K562 (cell line): Measurements from ENCODE around the gene PHF21A. TPM values are rescaled to one million over a fixed set of nuclear protein-coding genes. Genes with fewer than 3 reads are reported as not detected.

Experiments used
- ARID1B ChIP-seq: fragments of 450-650 bp; IDR thresholded peaks from 2 replicates; pipeline ENCODE4 v1.6.1; 2016; ENCODE audit warnings: antibody characterized with exemption, mild to moderate bottlenecking, inconsistent platforms
- BRF1 ChIP-seq: IDR thresholded peaks from 3 replicates; pipeline ENCODE4 v1.6.1; 2011; ENCODE audit warnings: borderline replicate concordance, mild to moderate bottlenecking; ENCODE audit not compliant: insufficient read length; ENCODE audit errors: extremely low read depth
- CBX8 ChIP-seq: fragments of 200-600 bp; sonication (generic); IDR thresholded peaks from 2 replicates; pipeline ENCODE4 v1.6.1; 2012; ENCODE audit warnings: borderline replicate concordance, mixed run types, low read depth, mild to moderate bottlenecking, moderate library complexity, mixed read lengths, low read length, control low read depth, inconsistent platforms; ENCODE audit not compliant: poor library complexity, severe bottlenecking; ENCODE audit errors: extremely low read depth
- CTBP1 ChIP-seq: fragments of 450-650 bp; IDR thresholded peaks from 2 replicates; pipeline ENCODE4 v1.6.1; 2016; ENCODE audit warnings: borderline replicate concordance
- MEF2A ChIP-seq: IDR thresholded peaks from 2 replicates; pipeline ENCODE4 v1.6.1; 2011; ENCODE audit warnings: low read depth, mild to moderate bottlenecking, low read length, moderate library complexity; ENCODE audit not compliant: control insufficient read depth
- NELFE ChIP-seq: IDR thresholded peaks from 2 replicates; pipeline ENCODE4 v1.6.1; 2011; ENCODE audit warnings: mild to moderate bottlenecking; ENCODE audit not compliant: insufficient read depth, insufficient read length
- NFXL1 ChIP-seq: fragments of 450-650 bp; formaldehyde crosslinking; IDR thresholded peaks from 2 replicates; pipeline ENCODE4 v1.4.0; 2021; ENCODE audit warnings: mild to moderate bottlenecking
- NRF1 ChIP-seq, 2 experiments: fragments of 450-650 bp; IDR thresholded peaks in 1 of 2; conservative IDR thresholded peaks in 1 of 2; 2 replicates each; pipeline ENCODE4 v1.6.1; 2014; ENCODE audit warnings: mild to moderate bottlenecking in 2 of 2
- RCOR1 ChIP-seq, 2 experiments: IDR thresholded peaks; 2 replicates each; pipeline ENCODE4 v1.6.1; 2012; ENCODE audit warnings: low read depth in 2 of 2, low read length in 2 of 2, borderline replicate concordance in 1 of 2, improper control_type of control experiment in 1 of 2
- RHOXF2B ChIP-seq: fragments of 250-450 bp; sonication (Bioruptor Pico); conservative IDR thresholded peaks from 2 replicates; pipeline ENCODE4 v1.5.1; 2021
- SAFB ChIP-seq: fragments of 200-400 bp; formaldehyde crosslinking; IDR thresholded peaks from 2 replicates; pipeline ENCODE4 v1.6.1; 2017; ENCODE audit warnings: low read depth, low read length, borderline replicate concordance
- ZBTB7A ChIP-seq: IDR thresholded peaks from 2 replicates; pipeline ENCODE4 v1.6.1; 2011; ENCODE audit warnings: low read depth, mild to moderate bottlenecking, low read length, moderate library complexity, borderline replicate concordance; ENCODE audit not compliant: control insufficient read depth
- ZNF431 ChIP-seq: sonication (generic); formaldehyde crosslinking; IDR thresholded peaks from 2 replicates; pipeline ENCODE4 v1.8.0; 2022; ENCODE audit warnings: mild to moderate bottlenecking, missing genetic modification reagents
- polyA plus RNA-seq, 8 experiments: library from polyadenylated mRNA; depleted of rRNA in 4 of 8; stranded (reverse) in 5 of 8; unstranded in 3 of 8; fragments of >200 nt; fragmentation: Nextera tagmentation in 2 of 8; fragmentation: Illumina TruSeq in 1 of 8; extraction: Ambion mirVana in 2 of 8; extraction: Trizol in 1 of 8; gene quantifications; 2 replicates each; pipeline versions ENCODE4 v1.2.1 to v1.2.3, GENCODE V29; 2011 to 2014; ENCODE audit warnings: inconsistent platforms in 1 of 8, missing spikeins in 1 of 8
- total RNA-seq, 7 experiments: library from RNA; depleted of rRNA in 6 of 7; stranded (reverse); fragments of >200 nt in 6 of 7; fragmentation: Illumina TruSeq in 2 of 7; extraction: Trizol in 2 of 7; gene quantifications; 2 replicates each; pipeline versions ENCODE4 v1.2.1 to v1.2.3, GENCODE V29; 2011 to 2021; ENCODE audit warnings: low replicate concordance in 1 of 7
- TF ChIP-seq, protein P1 (sequence below): fragments of 250-450 bp; sonication (Bioruptor Pico); IDR thresholded peaks from 2 replicates; pipeline ENCODE4 v1.5.0; 2021; ENCODE audit warnings: mild to moderate bottlenecking, moderate library complexity
- TF ChIP-seq, protein P2 (sequence below), 2 experiments: fragments of 450-650 bp; conservative IDR thresholded peaks; 2 replicates each; pipeline ENCODE4 v1.6.1; 2017; ENCODE audit warnings: mild to moderate bottlenecking in 2 of 2, moderate library complexity in 2 of 2
- TF ChIP-seq, protein P3 (sequence below): fragments of 250-450 bp; sonication (Bioruptor Pico); IDR thresholded peaks from 2 replicates; pipeline ENCODE4 v1.9.0; 2021; ENCODE audit warnings: mild to moderate bottlenecking, inconsistent platforms

The PHF21A gene
- total and polyA plus RNA-seq, 9 of the 15 experiments (the other 6 are each of a cell fraction or from before 2014, with no cell fraction given), result 1.5 to 32.4 (median 10.7) TPM

DNA sequence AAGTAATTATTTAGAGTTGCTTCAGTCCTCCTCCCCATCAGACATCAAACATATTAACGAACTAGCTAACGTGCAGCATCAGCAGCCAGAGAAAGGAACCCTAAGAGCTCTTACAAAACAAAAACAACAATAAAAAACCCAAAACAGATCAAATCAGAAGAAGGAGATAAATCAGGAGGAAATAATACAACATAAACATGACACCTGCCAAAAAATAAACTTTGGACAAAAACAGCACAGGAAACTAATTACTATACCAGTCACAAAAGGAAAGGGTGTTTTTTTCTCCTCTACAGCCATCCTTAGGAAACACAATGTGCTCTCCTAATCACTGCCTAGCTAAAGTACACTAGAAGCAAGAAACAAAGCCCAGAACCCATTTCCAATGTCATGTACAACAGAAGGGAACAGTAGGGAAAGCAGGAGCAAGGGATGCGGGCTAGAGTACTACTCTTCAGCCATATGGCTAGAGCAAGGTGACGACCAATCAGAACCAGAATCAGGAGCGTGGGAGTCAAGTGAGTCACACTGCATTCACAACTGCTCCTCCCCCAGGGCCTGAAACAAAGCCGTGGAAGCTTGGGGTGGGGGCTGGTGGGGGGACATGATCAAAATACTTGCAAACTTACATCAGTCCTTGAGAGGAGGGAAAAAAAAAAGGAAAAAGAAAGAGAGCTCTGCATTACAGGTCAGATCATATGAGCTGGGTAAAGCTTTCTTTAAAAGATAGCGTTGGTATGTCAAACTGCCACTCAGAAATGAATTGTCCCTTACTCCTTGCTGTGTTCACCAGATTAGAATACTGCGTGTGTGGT is 138.4 kb downstream of the PHF21A start (continued):
- TF ChIP-seq, protein P1, sequence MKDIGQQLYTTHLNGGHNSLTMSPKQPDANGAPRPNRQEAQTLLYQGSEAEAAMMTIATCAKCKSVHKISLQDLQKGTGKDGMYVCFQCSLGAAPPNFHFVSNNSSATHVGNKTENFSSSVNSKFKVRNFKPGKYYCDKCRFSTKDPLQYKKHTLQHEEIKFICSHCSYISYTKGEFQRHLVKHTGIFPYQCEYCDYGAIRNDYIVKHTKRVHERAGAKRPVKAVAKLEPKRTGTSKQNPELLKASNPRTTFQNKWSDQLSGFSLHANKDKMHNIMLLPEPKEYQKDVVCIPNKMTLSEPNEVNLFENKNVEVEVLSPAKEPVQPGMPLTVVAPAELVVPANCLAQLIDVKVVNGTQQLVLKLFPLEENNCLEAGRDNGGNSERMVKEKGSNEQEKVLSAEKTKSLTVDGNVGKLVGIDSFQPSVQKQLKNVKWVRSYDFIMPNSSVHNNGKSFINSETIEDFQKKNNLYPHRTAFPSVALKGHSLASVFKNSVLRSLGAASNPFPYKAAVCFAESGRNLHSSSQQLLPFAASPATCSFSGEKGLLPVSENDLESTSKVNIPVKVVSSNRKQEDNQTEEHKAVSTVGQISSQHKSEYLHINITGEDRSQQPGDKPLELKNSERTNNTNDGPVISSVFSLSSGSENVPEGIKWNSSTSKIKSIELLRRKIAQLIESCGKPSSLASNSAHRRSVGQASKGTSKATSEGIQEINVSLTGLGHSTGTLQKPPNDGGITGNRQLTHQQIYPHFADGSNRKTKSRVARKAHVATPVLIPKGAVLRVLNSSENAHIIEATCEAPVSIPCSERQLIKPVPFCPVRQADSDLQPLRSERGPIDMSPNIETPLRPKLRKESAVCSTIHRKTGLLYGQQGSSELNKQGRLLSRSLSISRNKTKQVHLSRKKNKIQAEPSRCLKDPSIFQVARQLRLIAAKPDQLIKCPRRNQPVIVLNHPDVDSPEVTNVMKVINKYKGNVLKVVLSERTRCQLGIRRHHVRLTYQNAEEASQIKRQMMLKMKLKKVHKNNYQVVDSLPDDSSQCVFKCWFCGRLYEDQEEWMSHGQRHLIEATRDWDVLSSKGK (CRISPR knock-in tag), result no peak
- TF ChIP-seq, protein P2, sequence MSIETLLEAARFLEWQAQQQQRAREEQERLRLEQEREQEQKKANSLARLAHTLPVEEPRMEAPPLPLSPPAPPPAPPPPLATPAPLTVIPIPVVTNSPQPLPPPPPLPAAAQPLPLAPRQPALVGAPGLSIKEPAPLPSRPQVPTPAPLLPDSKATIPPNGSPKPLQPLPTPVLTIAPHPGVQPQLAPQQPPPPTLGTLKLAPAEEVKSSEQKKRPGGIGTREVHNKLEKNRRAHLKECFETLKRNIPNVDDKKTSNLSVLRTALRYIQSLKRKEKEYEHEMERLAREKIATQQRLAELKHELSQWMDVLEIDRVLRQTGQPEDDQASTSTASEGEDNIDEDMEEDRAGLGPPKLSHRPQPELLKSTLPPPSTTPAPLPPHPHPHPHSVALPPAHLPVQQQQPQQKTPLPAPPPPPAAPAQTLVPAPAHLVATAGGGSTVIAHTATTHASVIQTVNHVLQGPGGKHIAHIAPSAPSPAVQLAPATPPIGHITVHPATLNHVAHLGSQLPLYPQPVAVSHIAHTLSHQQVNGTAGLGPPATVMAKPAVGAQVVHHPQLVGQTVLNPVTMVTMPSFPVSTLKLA (conservative IDR thresholded peaks at IDR 0.05), result peak in 1 of 2 experiments; percentile 46; a peak in 1 of 4 replicates
- TF ChIP-seq BRF1 (no peak), NRF1 (conservative IDR thresholded peaks at IDR 0.05 in 1 of 2, IDR thresholded peaks at IDR 0.05 in 1 of 2) (peak; percentile 14 to 34; a peak in 2 of 4 replicates), CBX8 (no peak), CTBP1 (peak; percentile 54; the same call in 1 of the 2 replicates), MEF2A (no peak), ARID1B (peak; percentile 91), NELFE (no peak), NFXL1 (CRISPR knock-in tag) (no peak), ZBTB7A (peak; percentile 86), ZNF431 (CRISPR knock-in tag) (no peak), RHOXF2B (no peak), SAFB (no peak), RCOR1 (IDR thresholded peaks at IDR 0.05; ENCODE audit: borderline replicate concordance in 1 of 2, low read depth in 2 of 2, low read length in 2 of 2) (peak; percentile 14 to 61; a peak in 1 of 4 replicates)
- TF ChIP-seq, protein P3, sequence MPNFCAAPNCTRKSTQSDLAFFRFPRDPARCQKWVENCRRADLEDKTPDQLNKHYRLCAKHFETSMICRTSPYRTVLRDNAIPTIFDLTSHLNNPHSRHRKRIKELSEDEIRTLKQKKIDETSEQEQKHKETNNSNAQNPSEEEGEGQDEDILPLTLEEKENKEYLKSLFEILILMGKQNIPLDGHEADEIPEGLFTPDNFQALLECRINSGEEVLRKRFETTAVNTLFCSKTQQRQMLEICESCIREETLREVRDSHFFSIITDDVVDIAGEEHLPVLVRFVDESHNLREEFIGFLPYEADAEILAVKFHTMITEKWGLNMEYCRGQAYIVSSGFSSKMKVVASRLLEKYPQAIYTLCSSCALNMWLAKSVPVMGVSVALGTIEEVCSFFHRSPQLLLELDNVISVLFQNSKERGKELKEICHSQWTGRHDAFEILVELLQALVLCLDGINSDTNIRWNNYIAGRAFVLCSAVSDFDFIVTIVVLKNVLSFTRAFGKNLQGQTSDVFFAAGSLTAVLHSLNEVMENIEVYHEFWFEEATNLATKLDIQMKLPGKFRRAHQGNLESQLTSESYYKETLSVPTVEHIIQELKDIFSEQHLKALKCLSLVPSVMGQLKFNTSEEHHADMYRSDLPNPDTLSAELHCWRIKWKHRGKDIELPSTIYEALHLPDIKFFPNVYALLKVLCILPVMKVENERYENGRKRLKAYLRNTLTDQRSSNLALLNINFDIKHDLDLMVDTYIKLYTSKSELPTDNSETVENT (CRISPR knock-in tag), result no peak
